Colonic mucosa (tissue), 4 donors: ENCODE measurements around the gene TMPRSS11F. TPM values are rescaled to one million over a fixed set of nuclear protein-coding genes. Genes with fewer than 3 reads are reported as not detected.

Experiments used
- DNase-seq: peaks from one replicate; pipeline ENCODE4 v3.0.0-alpha.2; 2020
- H3K27ac ChIP-seq: fragments of 200-600 bp; one replicate; pipeline ENCODE4 v1.8.0; 2021
- H3K27me3 ChIP-seq: fragments of 200-600 bp; one replicate; pipeline ENCODE4 v1.8.0; 2021
- H3K36me3 ChIP-seq: fragments of 200-600 bp; one replicate; pipeline ENCODE4 v1.8.0; 2021
- H3K4me1 ChIP-seq: fragments of 200-600 bp; one replicate; pipeline ENCODE4 v1.8.0; 2021; ENCODE audit warnings: mild to moderate bottlenecking
- H3K4me3 ChIP-seq: fragments of 200-600 bp; one replicate; pipeline ENCODE4 v1.8.0; 2021
- H3K9ac ChIP-seq, 2 donors: one replicate each; pipeline ENCODE4 v1.7.0; 2013; ENCODE audit warnings: control low read depth in 2 of 2, low read depth in 2 of 2, low read length in 2 of 2
- H3K9me3 ChIP-seq: fragments of 200-600 bp; one replicate; pipeline ENCODE4 v1.8.0; 2021
- CTCF ChIP-seq: fragments of 200-600 bp; IDR thresholded peaks from one replicate; pipeline ENCODE4 v1.8.0; 2022; ENCODE audit warnings: antibody characterized with exemption, mild to moderate bottlenecking
- intact Hi-C: fragments of 100-400 bp; cut with DNase I; formaldehyde crosslinking; loops from one replicate; pipeline ENCODE4 v1.14.1; 2022
- total RNA-seq, 2 donors: library from RNA; stranded (reverse); fragmentation: NEBNext Ultra II Directional in 1 of 2; extraction: Animal tissue kit (Norgen Biotek cat#: 25700) in 1 of 2; gene quantifications; one replicate each; pipeline ENCODE4 v1.2.1, GENCODE V29; 2021
- donor health status: healthy.
- donor health status: DM: no; HTN: no; CAD: no.
- donor health status: DM: no; HTN: no; CAD: no.

Gene TMPRSS11F
- total RNA-seq, 2 donors from 2014 or later, result not detected

- H3K4me3 ChIP-seq, result no peak overlapping the region
- no peak for TF ChIP-seq CTCF
- intact Hi-C loops, result no loop called here
- H3K27me3 ChIP-seq, result no peaks in the 10 kb centered on the region
- no peak overlapping the region for H3K27ac ChIP-seq
- no peak overlapping the region for H3K9ac ChIP-seq
- no peak for DNase-seq
- no peaks in the 10 kb centered on the region for H3K4me1 ChIP-seq
- no peaks in the 10 kb centered on the region for H3K9me3 ChIP-seq
- H3K36me3 ChIP-seq, result no peaks in the 10 kb centered on the region
Observed at GRCh38 chr4:68074397-68074796, 55.3 kb downstream of the TMPRSS11F start.

- Histone ChIP-seq H3K9ac (no peak overlapping the region), H3K9me3 (no peaks in the 10 kb centered on the region), H3K4me1 (no peaks in the 10 kb centered on the region), H3K4me3 (no peak overlapping the region), H3K27ac (no peak overlapping the region), H3K36me3 (no peaks in the 10 kb centered on the region), H3K27me3 (no peaks in the 10 kb centered on the region)
- intact Hi-C loops, result no loop called here
- TF ChIP-seq CTCF, result no peak
- DNase-seq, result no peak
Observed at GRCh38 chr4:68070302-68070701, 59.4 kb downstream of the TMPRSS11F start.

- H3K27me3 ChIP-seq, result no peaks in the 10 kb centered on the region
- TF ChIP-seq CTCF, result no peak
- H3K9me3 ChIP-seq, result no peaks in the 10 kb centered on the region
- intact Hi-C loops, result no loop called here
- no peak overlapping the region for H3K9ac ChIP-seq
- H3K27ac ChIP-seq, result no peak overlapping the region
- no peaks in the 10 kb centered on the region for H3K36me3 ChIP-seq
- DNase-seq, result no peak
- no peaks in the 10 kb centered on the region for H3K4me1 ChIP-seq
- H3K4me3 ChIP-seq, result no peak overlapping the region
Observed at GRCh38 chr4:68062501-68062900, 67.2 kb downstream of the TMPRSS11F start.

GRCh38 chr4:68038272-68038671 is 91.4 kb downstream of the TMPRSS11F start:
- intact Hi-C loops, result no loop called here
- Histone ChIP-seq H3K9me3 (no peaks in the 10 kb centered on the region), H3K36me3 (no peaks in the 10 kb centered on the region), H3K27ac (no peak overlapping the region), H3K9ac (no peak overlapping the region), H3K27me3 (no peaks in the 10 kb centered on the region), H3K4me1 (no peaks in the 10 kb centered on the region), H3K4me3 (no peak overlapping the region)
- no peak for DNase-seq
- no peak for TF ChIP-seq CTCF

GRCh38 chr4:68021185-68021584 is 108.5 kb downstream of the TMPRSS11F start:
- TF ChIP-seq CTCF, result no peak
- no peak overlapping the region for H3K4me3 ChIP-seq
- H3K9me3 ChIP-seq, result no peaks in the 10 kb centered on the region
- intact Hi-C loops, result no loop called here
- no peak overlapping the region for H3K9ac ChIP-seq
- H3K27me3 ChIP-seq, result no peaks in the 10 kb centered on the region
- DNase-seq, result no peak
- H3K27ac ChIP-seq, result no peak overlapping the region
- no peaks in the 10 kb centered on the region for H3K4me1 ChIP-seq
- H3K36me3 ChIP-seq, result no peaks in the 10 kb centered on the region

GRCh38 chr4:68011684-68012083 is 118.0 kb downstream of the TMPRSS11F start:
- Histone ChIP-seq H3K27me3 (no peaks in the 10 kb centered on the region), H3K27ac (no peak overlapping the region), H3K9me3 (no peaks in the 10 kb centered on the region), H3K4me1 (no peaks in the 10 kb centered on the region), H3K9ac (no peak overlapping the region), H3K4me3 (no peak overlapping the region), H3K36me3 (no peaks in the 10 kb centered on the region)
- intact Hi-C loops, result no loop called here
- no peak for DNase-seq
- no peak for TF ChIP-seq CTCF
